ENCODE results near the gene NOL6. TPM values are rescaled to one million over a fixed set of nuclear protein-coding genes. Genes with fewer than 3 reads are reported as not detected.
"Not testable (repeated sequence)": the region's sequence is repeated elsewhere in the genome, so short reads cannot be mapped to it uniquely, and the experiment has no call there.

NOL6 gene
- total RNA-seq, 4 donors from 2014 or later, result 8.9 to 29.1 (median 12.7) TPM

- no peak overlapping the region for H3K27ac ChIP-seq
- H3K27me3 ChIP-seq, result no peaks in the 10 kb centered on the region
- H3K36me3 ChIP-seq, result no peaks in the 10 kb centered on the region
- 54% methylated on average over 1 of the region's 1 CpG; no CpG with 5 or more reads in 1 of the 2 donors for WGBS, 2 donors (ENCODE audit: low coverage in 1 of 2)
- no peak overlapping the region for H3K4me3 ChIP-seq
- intact Hi-C loops (cut with DNase I; ENCODE audit: low total_unique reads) (no loop called here), in situ Hi-C loops (cut with MboI; ENCODE audit: low pct_ligation_motif_present in 1 of 4, low pct_unique_long_range_greater_than_20kb in 1 of 4, low sequenced_read_pairs in 3 of 4) (no loop called here)
- TF ChIP-seq POLR2AphosphoS5 (IDR thresholded peaks at IDR 0.05) (no peak), POLR2A (IDR thresholded peaks at IDR 0.05) (no peak), CTCF (IDR thresholded peaks at IDR 0.05) (no peak), EP300 (IDR thresholded peaks at IDR 0.05; ENCODE audit: low read depth) (no peak)
- no peaks in the 10 kb centered on the region for H3K4me1 ChIP-seq
- DNase-seq, result no peak
- no peaks in the 10 kb centered on the region for H3K9me3 ChIP-seq
These were observed 42.8 kb downstream of the NOL6 start for GRCh38 chr9:33430942-33431341.

DNA sequence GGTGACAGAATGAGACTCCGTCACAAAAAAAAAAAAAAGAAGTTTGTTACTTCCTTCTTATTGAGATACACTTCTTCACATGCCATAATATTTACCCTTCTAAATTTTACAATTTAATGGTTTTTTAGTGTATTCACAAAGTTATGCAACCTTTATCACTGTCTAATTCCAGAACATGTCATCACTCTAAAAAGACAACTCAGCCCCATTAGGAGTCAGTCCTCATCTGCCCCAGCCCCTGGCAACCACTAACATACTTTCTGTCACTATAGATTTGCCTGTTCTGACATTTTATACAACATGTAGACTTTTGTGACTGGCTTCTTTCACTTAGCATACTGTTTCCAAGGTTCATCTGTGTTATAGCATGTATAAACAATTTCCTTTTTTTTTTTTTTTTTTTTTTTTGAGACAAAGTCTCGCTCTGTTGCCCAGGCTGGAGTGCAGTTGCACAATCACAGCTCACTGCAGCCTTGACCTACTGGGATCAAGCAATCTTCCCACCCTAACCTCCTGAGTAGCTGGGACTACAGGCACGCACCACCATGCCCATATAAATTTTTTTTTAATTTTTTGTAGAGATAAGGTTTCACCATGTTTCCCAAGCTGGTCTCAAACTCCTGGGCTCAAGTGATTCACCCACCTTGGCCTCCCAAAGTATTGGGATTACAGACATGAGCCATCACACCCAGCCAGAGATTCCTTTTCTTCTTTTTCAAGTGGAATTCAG lies 44.3 kb downstream of the NOL6 start:
- no peaks in the 10 kb centered on the region for H3K27me3 ChIP-seq
- no peak overlapping the region for H3K4me3 ChIP-seq
- WGBS, 2 donors (ENCODE audit: low coverage in 1 of 2), result 85 to 86% methylated on average over 2 to 3 of the region's 3 CpGs
- TF ChIP-seq POLR2AphosphoS5 (IDR thresholded peaks at IDR 0.05), result no peak
- TF ChIP-seq CTCF (IDR thresholded peaks at IDR 0.05), result no peak
- TF ChIP-seq EP300 (IDR thresholded peaks at IDR 0.05; ENCODE audit: low read depth), result no peak
- no peak for TF ChIP-seq POLR2A (IDR thresholded peaks at IDR 0.05)
- no peak for DNase-seq
- H3K9me3 ChIP-seq, result no peaks in the 10 kb centered on the region
- no peaks in the 10 kb centered on the region for H3K36me3 ChIP-seq
- no peaks in the 10 kb centered on the region for H3K4me1 ChIP-seq
- intact Hi-C loops (cut with DNase I; ENCODE audit: low total_unique reads) (no loop called here), in situ Hi-C loops (cut with MboI; ENCODE audit: low pct_ligation_motif_present in 1 of 4, low pct_unique_long_range_greater_than_20kb in 1 of 4, low sequenced_read_pairs in 3 of 4) (no loop called here)
- no peak overlapping the region for H3K27ac ChIP-seq

DNA sequence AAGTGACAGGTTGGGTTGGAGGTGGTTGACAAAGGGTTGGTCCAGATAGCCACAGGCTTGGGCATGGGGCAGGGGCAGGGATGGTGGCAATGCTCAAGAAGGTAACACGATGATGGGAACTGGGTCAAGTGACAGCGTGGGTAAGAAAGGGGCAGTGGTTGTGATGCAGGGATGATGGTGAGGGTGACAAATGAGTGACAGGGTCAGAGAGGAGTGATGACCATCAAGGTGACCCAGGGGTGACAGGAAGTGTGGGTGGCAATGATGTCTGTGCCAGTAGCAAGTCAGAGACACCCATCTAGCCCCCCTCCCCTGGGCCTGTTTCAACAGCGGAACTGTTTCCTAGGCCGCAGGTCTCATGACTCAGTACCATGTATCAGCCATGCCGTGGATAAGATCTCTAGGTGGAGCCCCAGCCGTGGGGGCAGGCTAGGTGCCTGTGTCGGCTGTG lies 46.9 kb downstream of the NOL6 start:
- H3K27ac ChIP-seq, result no peak overlapping the region
- intact Hi-C loops (cut with DNase I; ENCODE audit: low total_unique reads), result no loop called here
- H3K4me1 ChIP-seq, result no peaks in the 10 kb centered on the region
- no peak for TF ChIP-seq EP300 (IDR thresholded peaks at IDR 0.05; ENCODE audit: low read depth)
- TF ChIP-seq CTCF (IDR thresholded peaks at IDR 0.05), result no peak
- TF ChIP-seq POLR2AphosphoS5 (IDR thresholded peaks at IDR 0.05), result no peak
- no peak for TF ChIP-seq POLR2A (IDR thresholded peaks at IDR 0.05)
- no peak for DNase-seq
- H3K27me3 ChIP-seq, result no peaks in the 10 kb centered on the region
- no peak overlapping the region for H3K4me3 ChIP-seq
- H3K9me3 ChIP-seq, result no peaks in the 10 kb centered on the region
- in situ Hi-C loops (cut with MboI; ENCODE audit: low pct_ligation_motif_present in 1 of 4, low pct_unique_long_range_greater_than_20kb in 1 of 4, low sequenced_read_pairs in 3 of 4), result no loop called here
- H3K36me3 ChIP-seq, result no peaks in the 10 kb centered on the region
- WGBS, 2 donors (ENCODE audit: low coverage in 1 of 2), result 82 to 86% methylated on average over 2 to 7 of the region's 7 CpGs

DNA sequence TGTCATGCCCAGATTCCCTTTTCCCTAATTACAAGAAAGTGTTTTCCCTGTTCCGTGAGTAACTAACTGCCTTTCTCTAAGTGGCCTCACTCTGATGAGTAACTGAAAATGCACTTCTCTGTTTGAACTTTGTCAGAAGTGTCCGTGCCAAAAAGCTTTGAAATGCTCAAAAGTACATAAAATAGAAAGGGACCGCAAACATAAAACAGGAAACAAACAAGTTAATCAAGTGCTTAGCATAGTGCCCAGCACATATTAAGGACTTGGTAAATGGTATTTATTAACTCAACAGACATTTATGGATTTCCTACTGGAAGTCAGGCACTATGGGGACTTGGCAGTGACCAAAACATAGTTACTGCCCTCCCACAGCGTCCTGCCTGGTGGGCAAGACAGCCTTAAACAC lies 48.6 kb downstream of the NOL6 start:
- no peaks in the 10 kb centered on the region for H3K27me3 ChIP-seq
- intact Hi-C loops (cut with DNase I; ENCODE audit: low total_unique reads) (no loop called here), in situ Hi-C loops (cut with MboI; ENCODE audit: low pct_ligation_motif_present in 1 of 4, low pct_unique_long_range_greater_than_20kb in 1 of 4, low sequenced_read_pairs in 3 of 4) (no loop called here)
- no peaks in the 10 kb centered on the region for H3K36me3 ChIP-seq
- no peaks in the 10 kb centered on the region for H3K9me3 ChIP-seq
- TF ChIP-seq CTCF (IDR thresholded peaks at IDR 0.05), result no peak
- no peak for TF ChIP-seq POLR2A (IDR thresholded peaks at IDR 0.05)
- TF ChIP-seq EP300 (IDR thresholded peaks at IDR 0.05; ENCODE audit: low read depth), result no peak
- no peak for TF ChIP-seq POLR2AphosphoS5 (IDR thresholded peaks at IDR 0.05)
- DNase-seq, result no peak
- H3K4me3 ChIP-seq, result no peak overlapping the region
- no peak overlapping the region for H3K27ac ChIP-seq
- H3K4me1 ChIP-seq, result no peaks in the 10 kb centered on the region
- WGBS, 2 donors (ENCODE audit: low coverage in 1 of 2), result 38 to 70% methylated on average over 3 to 4 of the region's 4 CpGs

DNA sequence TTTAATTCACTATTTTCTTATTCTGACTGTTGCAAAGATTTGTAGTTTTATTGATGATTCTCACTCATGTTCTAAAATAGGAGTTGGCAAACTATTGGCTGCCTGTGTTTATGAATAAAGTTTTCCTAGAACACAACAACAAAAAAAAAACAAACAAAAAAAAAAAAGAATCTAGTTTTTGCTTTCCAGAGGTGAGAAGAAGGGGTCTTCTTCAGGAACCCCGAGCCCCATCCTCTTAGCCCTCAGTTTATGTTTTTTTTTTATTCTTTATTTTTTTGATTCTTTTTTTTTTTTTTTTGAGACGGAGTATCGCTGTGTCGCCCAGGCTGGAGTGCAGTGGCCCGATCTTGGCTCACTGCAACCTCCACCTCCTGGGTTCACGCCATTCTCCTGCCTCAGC lies 49.2 kb downstream of the NOL6 start:
- DNase-seq; H3K27me3 ChIP-seq; H3K4me1 ChIP-seq; intact Hi-C loops (cut with DNase I; ENCODE audit: low total_unique reads); H3K4me3 ChIP-seq; in situ Hi-C loops (cut with MboI; ENCODE audit: low pct_ligation_motif_present in 1 of 4, low pct_unique_long_range_greater_than_20kb in 1 of 4, low sequenced_read_pairs in 3 of 4); H3K36me3 ChIP-seq; H3K27ac ChIP-seq; H3K9me3 ChIP-seq: not testable (repeated sequence)
- WGBS, 2 donors (ENCODE audit: low coverage in 1 of 2), result 90 to 92% methylated on average over 2 to 6 of the region's 6 CpGs

- in situ Hi-C loops (cut with MboI; ENCODE audit: low pct_ligation_motif_present in 1 of 4, low pct_unique_long_range_greater_than_20kb in 1 of 4, low sequenced_read_pairs in 3 of 4); DNase-seq; H3K27ac ChIP-seq; intact Hi-C loops (cut with DNase I; ENCODE audit: low total_unique reads); H3K4me3 ChIP-seq; H3K27me3 ChIP-seq; H3K36me3 ChIP-seq; H3K4me1 ChIP-seq; H3K9me3 ChIP-seq: not testable (repeated sequence)
- 91% methylated on average over 3 of the region's 7 CpGs; no CpG with 5 or more reads in 1 of the 2 donors for WGBS, 2 donors (ENCODE audit: low coverage in 1 of 2)
These were observed 49.7 kb downstream of the NOL6 start for GRCh38 chr9:33424043-33424442.
